A375 (cell line): ENCODE data around the gene CPED1. TPM values are rescaled to one million over a fixed set of nuclear protein-coding genes. Genes with fewer than 3 reads are reported as not detected.

Experiments
- small RNA-seq: library from RNA; depleted of rRNA; stranded (forward); fragments of <200 nt; gene quantifications from one replicate; pipeline ENCODE3, GENCODE V24; 2014
- total RNA-seq: library from RNA; depleted of rRNA; stranded (reverse); fragments of >200 nt; shearing (Covaris generic); gene quantifications from 2 replicates; pipeline ENCODE4 v1.2.3, GENCODE V29; 2014; rRNA removed

Gene CPED1
- 0.88 and 1.6 TPM in 2 replicates for total RNA-seq

GRCh38 chr7:120988591-120989256 is at the start of gene CPED1:
Gene CPED1 (plus strand): TSS chr7:120988711. CDS start chr7:120989622, 911 bp downstream.

DNA sequence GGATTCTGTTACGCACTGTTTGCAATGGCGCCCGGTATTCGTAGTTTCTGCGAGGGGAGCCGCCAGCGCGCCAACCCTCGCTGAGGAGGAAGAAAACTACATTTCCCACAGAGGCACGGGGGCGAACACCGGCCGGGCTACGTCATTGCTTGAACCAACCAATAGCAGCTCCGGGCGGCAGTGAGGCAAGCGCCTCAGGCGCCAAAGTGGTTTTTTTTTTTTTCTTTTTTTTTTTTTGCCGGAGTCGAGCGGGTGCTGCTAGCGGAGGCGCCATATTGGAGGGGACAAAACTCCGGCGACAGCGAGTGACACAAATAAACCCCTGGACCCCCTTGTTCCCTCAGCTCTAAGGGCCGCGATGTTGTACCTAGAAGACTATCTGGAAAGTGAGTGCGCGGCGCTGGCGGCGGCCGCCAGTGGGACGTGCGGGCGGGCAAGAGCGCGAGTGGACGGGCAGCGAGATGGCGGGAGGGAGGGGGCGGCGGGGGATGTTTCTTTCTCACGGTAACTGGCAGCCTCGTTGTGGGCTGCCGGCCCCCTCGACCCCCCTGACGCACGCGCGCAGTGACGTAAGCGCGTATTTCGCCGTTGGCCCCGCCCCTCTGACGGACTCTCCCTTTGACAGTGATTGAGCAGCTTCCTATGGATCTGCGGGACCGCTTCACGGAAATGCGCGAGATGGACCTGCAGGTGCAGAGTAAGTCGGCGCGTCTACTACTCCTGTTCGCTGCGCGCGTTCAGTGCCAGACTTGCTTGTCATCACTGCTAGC is 37.8 kb upstream of the CPED1 start, which contains the start of gene ING3:
ING3 (plus strand) TSS at position 239 of the 770 bp plus-strand sequence; CDS start at position 359, 120 bp downstream.

GRCh38 chr7:121328508-121329190 is 340.1 kb downstream of the CPED1 start, which contains the start of gene WNT16:
Gene WNT16 (plus strand): TSS chr7:121329000. CDS start chr7:121329293, 293 bp downstream.

Small RNA genes lying within 50 kb of the gene (small RNA-seq; reads per million reads assigned to genes)
- gene HMGN1P18 (not detected), gene RNA5SP240 (not detected), gene RNA5SP241 (0.17 reads per million), gene RNU6-517P (not detected)

Other genes with a start within 250 kb of the CPED1 start
- 3.7 and 4.4 TPM in 2 replicates for gene TSPAN12, start 130.6 kb upstream of the CPED1 start, total RNA-seq
- gene ING3, start 37.9 kb upstream of the CPED1 start, total RNA-seq: 21.8 and 29.6 TPM in 2 replicates